ENCODE data around the gene INTS14.
A peak's percentile ranks its signal among the peaks of the same experiment; 100 is the strongest.
"Not testable (repeated sequence)": the region's sequence is repeated elsewhere in the genome, so short reads cannot be mapped to it uniquely, and the experiment has no call there.

Gene INTS14

DNA sequence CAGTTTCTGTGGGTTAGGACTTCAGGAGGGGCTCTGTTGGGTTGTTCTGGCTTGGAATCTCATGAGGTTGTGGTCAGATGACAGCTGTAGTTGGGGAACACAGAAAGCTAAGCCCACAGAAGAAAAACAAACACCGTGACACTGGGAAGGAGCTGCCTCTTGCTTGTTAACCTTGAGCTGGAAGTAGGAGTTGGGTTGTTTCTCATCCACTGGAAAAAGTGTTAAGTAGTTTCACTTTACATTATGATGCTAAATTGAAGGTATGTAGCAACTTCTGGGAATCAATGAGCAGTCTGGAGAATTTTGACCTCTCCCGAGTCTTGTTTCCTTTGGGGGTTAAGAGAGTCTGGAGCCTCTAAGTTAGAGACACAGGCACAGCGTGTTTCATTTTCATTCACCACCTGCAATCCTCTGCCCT, 60.2 kb downstream of the INTS14 start:
- DNase-seq (ENCODE audit: insufficient read length) (no peak), FAIRE-seq (no peak)
- no peak for TF ChIP-seq POLR2A (IDR thresholded peaks at IDR 0.05; ENCODE audit: low read depth, low read length)
- TF ChIP-seq TAF1 (IDR thresholded peaks at IDR 0.05; ENCODE audit: borderline replicate concordance, low read depth, low read length) = no peak

GRCh38 chr15:65549288-65549687, 61.6 kb downstream of the INTS14 start:
- FAIRE-seq = not testable (repeated sequence)

GRCh38 chr15:65547841-65548240, 63.1 kb downstream of the INTS14 start:
- no peak for FAIRE-seq
- TF ChIP-seq POLR2AphosphoS5 (IDR thresholded peaks at IDR 0.05; ENCODE audit: low read depth, low read length) (no peak), TAF1 (IDR thresholded peaks at IDR 0.05; ENCODE audit: borderline replicate concordance, low read depth, low read length) (no peak), POLR2A (IDR thresholded peaks at IDR 0.05; ENCODE audit: low read depth, low read length) (no peak)

More at GRCh38 chr15:65549288-65549687, 61.6 kb downstream of the INTS14 start:
- not testable (repeated sequence) for DNase-seq (ENCODE audit: insufficient read length)

DNA sequence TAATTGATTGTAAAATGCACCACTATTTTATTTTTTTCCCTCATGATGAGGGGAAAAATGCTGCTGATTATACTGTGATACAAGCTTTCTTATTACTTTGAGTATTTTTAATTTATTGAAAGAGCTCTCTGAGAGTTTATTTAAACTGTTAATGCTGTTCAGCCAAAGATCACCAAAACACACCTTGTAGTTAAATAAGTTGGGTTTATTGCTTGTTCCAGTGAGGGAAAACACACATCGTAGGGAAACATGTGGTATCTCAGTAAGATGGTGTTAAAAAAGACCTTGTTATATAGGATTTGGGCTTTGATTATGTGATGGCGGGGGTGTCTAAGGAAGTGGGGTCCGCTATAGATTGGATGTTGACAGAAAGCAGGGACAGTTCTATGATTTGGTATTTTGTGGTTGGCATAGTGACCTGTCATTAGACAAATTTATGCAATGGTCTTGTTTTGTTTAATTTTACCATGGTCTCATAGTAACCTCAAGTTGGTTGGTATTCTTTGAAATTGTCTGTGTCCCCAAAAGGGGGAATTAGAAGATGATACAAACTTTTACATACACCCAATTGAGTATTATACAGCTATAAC, 69.6 kb downstream of the INTS14 start:
- no peak for FAIRE-seq
- DNase-seq (ENCODE audit: insufficient read length) = no peak
- TF ChIP-seq POLR2A (IDR thresholded peaks at IDR 0.05; ENCODE audit: low read depth, low read length) = no peak
- no peak for TF ChIP-seq TAF1 (IDR thresholded peaks at IDR 0.05; ENCODE audit: borderline replicate concordance, low read depth, low read length)
- no peak for TF ChIP-seq POLR2AphosphoS5 (IDR thresholded peaks at IDR 0.05; ENCODE audit: low read depth, low read length)

More at GRCh38 chr15:65547841-65548240, 63.1 kb downstream of the INTS14 start:
- no peak for DNase-seq (ENCODE audit: insufficient read length)

DNA sequence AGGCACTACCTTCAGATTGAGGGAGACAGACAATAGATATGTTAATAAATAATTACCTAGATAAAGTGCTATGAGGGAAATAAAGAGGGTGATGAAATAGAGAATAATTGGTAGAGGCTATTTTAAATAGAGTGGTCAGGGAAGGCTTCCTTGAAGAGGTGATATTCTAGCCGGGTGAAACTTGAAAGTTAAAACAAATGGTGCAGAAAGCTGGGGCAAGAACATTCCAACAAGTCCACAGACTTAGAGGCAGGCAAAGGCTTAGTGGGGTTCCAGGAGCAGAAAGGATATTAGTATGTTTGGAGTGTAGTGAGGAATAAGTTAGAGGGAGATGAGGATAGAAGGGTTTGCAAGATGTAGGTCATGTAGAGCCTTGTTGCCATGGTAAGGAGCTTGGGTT, 70.6 kb downstream of the INTS14 start:
- TF ChIP-seq POLR2AphosphoS5 (IDR thresholded peaks at IDR 0.05; ENCODE audit: low read depth, low read length) (no peak), POLR2A (IDR thresholded peaks at IDR 0.05; ENCODE audit: low read depth, low read length) (no peak)
- DNase-seq (ENCODE audit: insufficient read length) (no peak), FAIRE-seq (no peak)

- FAIRE-seq = no peak
- no peak for DNase-seq (ENCODE audit: insufficient read length)
- TF ChIP-seq TAF1 (IDR thresholded peaks at IDR 0.05; ENCODE audit: borderline replicate concordance, low read depth, low read length) (no peak), POLR2AphosphoS5 (IDR thresholded peaks at IDR 0.05; ENCODE audit: low read depth, low read length) (no peak), POLR2A (IDR thresholded peaks at IDR 0.05; ENCODE audit: low read depth, low read length) (no peak)
These were observed 75.7 kb downstream of the INTS14 start for GRCh38 chr15:65535192-65535591.

DNA sequence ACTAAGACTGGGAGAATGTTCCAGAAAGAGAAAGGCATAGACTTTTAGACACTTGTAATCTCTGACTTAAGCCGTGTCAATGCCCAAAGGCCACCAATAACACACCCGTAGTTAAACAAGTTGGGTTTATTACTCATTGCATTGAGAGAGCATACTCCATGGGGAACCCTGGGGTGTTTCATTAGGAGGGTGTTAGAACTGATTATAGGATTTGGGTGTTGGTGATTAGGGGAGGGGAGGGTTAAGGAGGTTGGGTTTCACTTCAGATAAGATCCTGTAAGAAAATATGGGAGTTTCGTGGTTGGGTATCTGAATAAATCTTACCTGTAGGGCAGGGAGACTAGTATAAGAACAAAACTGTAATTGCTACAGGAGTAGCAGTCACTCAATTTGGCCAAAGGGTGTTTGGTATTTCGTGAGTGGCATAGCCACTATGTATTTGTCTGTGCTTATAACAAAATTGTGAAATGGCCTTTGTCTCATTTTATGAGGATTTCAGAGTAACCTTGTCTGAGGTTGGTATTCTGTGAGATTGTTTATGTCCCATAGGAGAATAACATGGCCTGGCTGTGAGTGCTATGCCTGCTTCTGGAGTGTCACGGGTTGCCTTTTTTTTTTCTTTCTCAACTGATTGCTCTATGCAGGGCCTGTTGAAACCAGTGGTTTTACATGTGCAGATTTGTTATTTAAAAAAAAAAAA, 77.7 kb downstream of the INTS14 start:
- no peak for FAIRE-seq
- no peak for TF ChIP-seq POLR2AphosphoS5 (IDR thresholded peaks at IDR 0.05; ENCODE audit: low read depth, low read length)
- TF ChIP-seq TAF1 (IDR thresholded peaks at IDR 0.05; ENCODE audit: borderline replicate concordance, low read depth, low read length) = no peak
- no peak for TF ChIP-seq POLR2A (IDR thresholded peaks at IDR 0.05; ENCODE audit: low read depth, low read length)
- no peak for DNase-seq (ENCODE audit: insufficient read length)

DNA sequence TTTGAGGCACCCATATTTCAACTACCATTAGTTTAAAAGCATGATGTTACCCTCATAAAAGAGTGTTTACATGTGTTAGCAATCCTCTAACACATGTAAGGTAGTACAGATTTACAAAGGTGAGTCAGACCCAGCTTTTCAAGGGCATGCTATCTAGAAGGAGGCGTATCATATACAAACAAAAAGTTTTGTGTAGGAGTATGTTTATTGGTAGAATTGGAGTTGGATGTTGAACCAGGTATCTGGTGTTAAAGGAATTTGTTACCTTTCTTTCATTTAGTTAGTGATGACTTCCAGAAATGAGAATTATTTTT, 78.2 kb downstream of the INTS14 start:
- DNase-seq (ENCODE audit: insufficient read length) (no peak), FAIRE-seq (no peak)
- TF ChIP-seq TAF1 (IDR thresholded peaks at IDR 0.05; ENCODE audit: borderline replicate concordance, low read depth, low read length) = no peak
- no peak for TF ChIP-seq POLR2A (IDR thresholded peaks at IDR 0.05; ENCODE audit: low read depth, low read length)
- no peak for TF ChIP-seq POLR2AphosphoS5 (IDR thresholded peaks at IDR 0.05; ENCODE audit: low read depth, low read length)

DNA sequence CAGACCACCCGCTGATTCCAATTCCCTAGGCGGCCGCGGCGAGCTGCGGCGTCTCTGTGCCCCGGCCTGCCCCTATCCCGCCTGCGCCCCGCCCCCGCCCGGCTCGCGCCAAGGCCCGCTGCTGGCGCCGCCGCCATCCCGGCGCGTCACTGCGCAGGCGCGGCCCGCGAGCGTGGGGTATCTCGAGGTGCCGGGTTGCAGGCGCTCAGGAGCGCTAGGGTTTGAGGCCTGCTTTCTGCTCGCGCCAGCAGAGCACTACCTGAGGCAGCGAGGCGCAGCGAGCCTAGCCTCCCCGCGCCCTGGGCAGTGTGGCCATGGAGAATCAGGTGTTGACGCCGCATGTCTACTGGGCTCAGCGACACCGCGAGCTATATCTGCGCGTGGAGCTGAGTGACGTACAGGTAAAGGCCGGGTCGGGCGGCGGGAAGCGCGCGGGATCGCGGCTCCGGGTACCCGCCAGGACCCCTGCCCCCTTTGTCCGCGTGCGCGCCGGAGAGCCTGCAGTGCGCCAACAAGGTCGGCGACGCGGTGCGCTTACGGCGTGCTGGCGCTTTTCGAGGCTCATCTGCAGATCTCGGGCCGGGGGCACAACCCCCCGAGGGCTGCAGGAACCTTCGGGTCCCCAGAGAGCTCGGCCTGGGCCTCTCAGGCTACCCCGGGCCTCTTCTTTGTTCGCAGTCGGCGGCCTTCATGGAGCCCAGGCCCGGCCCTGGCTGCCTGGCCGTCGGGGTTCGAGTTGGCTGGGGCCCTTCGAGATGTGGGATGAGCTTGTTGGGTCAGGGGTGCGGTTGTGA, 80.4 kb downstream of the INTS14 start, which contains the start of gene HACD3:
Gene HACD3 (plus strand): TSS at position 146 of the 794 bp plus-strand sequence. CDS start 169 bp downstream, at position 315.
- TF ChIP-seq POLR2A (IDR thresholded peaks at IDR 0.05; ENCODE audit: low read depth, low read length) (peak; percentile 80; the same call in 1 of the 2 replicates), TAF1 (IDR thresholded peaks at IDR 0.05; ENCODE audit: borderline replicate concordance, low read depth, low read length) (no peak; the same call in none of the 2 replicates), POLR2AphosphoS5 (IDR thresholded peaks at IDR 0.05; ENCODE audit: low read depth, low read length) (peak; percentile 62)
- FAIRE-seq (peak; percentile 90), DNase-seq (ENCODE audit: insufficient read length) (peak; percentile 97)

- no peak for FAIRE-seq
- TF ChIP-seq POLR2A (IDR thresholded peaks at IDR 0.05; ENCODE audit: low read depth, low read length) (no peak), TAF1 (IDR thresholded peaks at IDR 0.05; ENCODE audit: borderline replicate concordance, low read depth, low read length) (no peak)
- no peak for DNase-seq (ENCODE audit: insufficient read length)
These were observed 81.1 kb downstream of the INTS14 start for GRCh38 chr15:65529762-65530317.
